GM13976 (cell line): ENCODE results near the gene CHTOP.

Experiments
- DNase-seq: peaks from one replicate; pipeline ENCODE4 v3.0.0; 2012; ENCODE audit warnings: low spot score
- CTCF ChIP-seq: IDR thresholded peaks from 2 replicates; pipeline ENCODE4 v1.5.1; 2012; ENCODE audit warnings: borderline replicate concordance, mild to moderate bottlenecking; ENCODE audit not compliant: insufficient read depth; ENCODE audit errors: extremely low read depth, missing control alignments, control extremely low read depth
- in situ Hi-C: fragments of 300-500 bp; cut with MboI; formaldehyde crosslinking; loops from one replicate; pipeline ENCODE4 v1.12.0; 2022; ENCODE audit warnings: low sequenced_read_pairs, mixed read lengths, inconsistent platforms; ENCODE audit not compliant: unreplicated experiment

Gene CHTOP

DNA sequence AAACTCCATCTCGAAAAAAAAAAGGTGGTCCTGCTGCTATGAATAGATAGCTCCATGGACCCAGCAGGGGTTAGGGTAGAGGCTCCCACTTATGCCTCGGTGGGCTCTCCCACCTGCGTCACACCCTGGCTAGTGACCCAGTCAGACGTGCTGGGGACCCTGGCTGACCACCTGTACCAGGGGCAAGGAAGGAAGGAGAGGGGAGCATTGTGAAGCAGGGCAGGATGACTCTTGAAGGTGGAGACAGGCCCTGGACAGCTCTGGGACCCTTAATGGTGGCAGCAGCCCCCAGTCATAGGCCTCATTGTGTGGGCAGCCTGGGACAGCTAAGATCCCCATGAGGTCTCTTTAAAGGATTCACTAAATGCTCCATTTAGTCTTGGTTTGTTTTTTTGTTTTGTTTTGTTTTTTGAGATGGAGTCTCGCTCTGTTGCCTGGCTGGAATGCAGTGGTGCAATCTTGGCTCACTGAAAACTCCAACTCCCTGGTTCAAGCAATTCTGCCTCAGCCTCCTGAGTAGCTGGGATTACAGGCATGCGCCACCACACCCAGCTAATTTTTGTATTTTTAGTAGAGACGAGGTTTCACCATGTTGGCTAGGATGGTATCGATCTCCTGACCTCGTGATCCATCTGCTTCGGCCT, 14.3 kb downstream of the CHTOP start:
- no peak for DNase-seq
- in situ Hi-C loops = no loop called here
- TF ChIP-seq CTCF = no peak

DNA sequence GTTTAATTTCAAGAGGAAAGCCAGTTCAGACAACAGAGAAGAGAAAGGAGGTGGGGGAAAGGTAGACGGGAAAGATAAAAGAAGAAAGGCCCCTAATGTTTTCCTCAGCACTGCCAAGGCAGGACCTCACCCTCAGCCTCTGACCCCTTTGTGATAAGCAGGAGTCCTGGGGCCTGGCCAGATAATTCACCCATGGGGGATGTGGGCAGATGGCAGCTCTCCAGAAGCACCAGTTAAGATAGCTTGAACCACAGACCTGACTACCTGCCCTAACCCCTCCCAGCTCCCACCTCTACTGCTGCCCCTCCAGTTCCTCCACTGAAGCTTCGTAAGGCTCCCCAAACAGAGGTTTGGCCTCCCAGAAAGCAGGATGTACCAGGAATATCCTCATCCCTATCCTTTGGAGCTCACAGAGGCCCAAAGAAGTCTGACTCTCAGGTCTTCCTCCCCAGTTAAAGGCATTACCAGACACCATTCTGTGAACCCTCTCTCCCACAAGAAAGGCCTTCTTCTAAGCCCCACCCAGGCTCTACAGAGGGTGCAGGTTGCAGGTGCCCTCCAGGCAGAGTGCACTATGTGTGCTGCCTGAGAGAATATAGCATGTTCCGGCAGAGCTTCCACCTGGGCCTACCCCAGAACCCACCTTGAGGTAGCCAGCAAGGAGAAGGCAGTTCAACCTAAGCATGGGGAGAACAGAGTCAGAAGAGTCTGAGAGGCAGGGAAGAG, 15.4 kb downstream of the CHTOP start:
- in situ Hi-C loops = no loop called here
- DNase-seq = no peak

GRCh38 chr1:153649863-153650235, 16.0 kb downstream of the CHTOP start:
- DNase-seq = no peak
- in situ Hi-C loops = no loop called here
- no peak for TF ChIP-seq CTCF

More for the DNA sequence above, 15.4 kb downstream of the CHTOP start:
- no peak for TF ChIP-seq CTCF

GRCh38 chr1:153651771-153652170, 17.9 kb downstream of the CHTOP start:
- no peak for DNase-seq
- no peak for TF ChIP-seq CTCF
- in situ Hi-C loops = no loop called here

DNA sequence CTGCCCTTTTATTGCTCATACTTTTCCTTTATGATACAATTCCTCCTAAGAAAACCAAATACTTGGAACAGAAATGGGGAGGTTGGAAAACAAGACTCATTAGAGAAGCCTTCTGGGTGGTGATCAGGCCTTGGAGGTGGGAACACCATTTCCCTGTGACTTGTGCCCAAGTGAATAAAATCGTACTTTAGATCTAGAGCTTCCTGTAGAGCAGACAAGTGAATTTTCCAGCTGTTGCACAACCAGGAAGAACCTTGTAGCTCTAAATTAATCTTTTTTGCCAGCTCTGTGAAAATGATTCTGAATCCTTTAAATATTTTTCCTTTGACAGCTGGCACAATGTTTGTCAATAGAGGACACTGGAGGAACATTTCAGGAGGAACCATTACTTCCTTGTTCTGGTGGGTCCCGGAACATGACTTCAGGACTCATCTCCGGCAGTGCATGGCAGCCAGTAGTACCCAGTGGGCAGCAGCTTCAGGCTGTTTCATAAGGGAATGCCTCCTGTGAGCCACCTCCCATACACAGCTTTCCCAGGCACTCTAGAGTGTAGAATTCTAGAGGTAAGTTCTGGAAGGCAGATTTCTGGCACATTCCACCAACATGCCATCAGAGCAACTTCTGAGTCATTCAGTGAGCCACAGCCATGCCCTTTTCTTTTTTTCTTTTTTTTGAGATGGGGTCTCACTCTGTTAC, 19.1 kb downstream of the CHTOP start:
- TF ChIP-seq CTCF = no peak
- no peak for DNase-seq
- in situ Hi-C loops = no loop called here

DNA sequence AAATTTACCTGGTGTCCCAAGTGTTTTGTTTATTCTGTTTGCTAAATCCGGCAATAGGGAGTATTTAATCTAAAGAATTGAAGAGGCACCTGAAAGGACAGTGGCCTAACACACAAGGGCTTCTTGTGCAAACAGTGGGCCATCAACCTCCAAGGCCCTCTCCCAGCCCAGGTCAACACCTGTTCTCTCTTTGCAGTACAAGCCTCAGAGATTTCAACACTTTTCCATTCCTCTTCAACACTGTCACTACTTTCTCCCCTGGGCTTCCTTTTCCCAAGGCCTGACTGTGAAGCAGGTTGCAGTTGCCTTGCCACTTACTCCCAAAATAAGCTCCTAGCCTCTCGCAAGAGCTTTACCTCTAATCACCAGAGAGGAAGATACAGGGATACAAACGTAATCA, 21.5 kb downstream of the CHTOP start:
- in situ Hi-C loops = no loop called here
- DNase-seq = no peak
- TF ChIP-seq CTCF = no peak
